IPS-15b (cell line): ENCODE measurements around the gene RICTOR.
"Not testable (repeated sequence)": the region's sequence is repeated elsewhere in the genome, so short reads cannot be mapped to it uniquely, and the experiment has no call there.

Experiments used
- H3K27me3 ChIP-seq: one replicate; pipeline ENCODE4 v1.6.1; 2013; ENCODE audit warnings: low read length; ENCODE audit not compliant: control insufficient read depth, insufficient read depth
- H3K36me3 ChIP-seq: one replicate; pipeline ENCODE4 v1.6.1; 2013; ENCODE audit warnings: low read length; ENCODE audit not compliant: control insufficient read depth, insufficient read depth
- H3K4me1 ChIP-seq: one replicate; pipeline ENCODE4 v1.6.1; 2013; ENCODE audit warnings: mild to moderate bottlenecking, low read length; ENCODE audit not compliant: control insufficient read depth, insufficient read depth
- H3K4me3 ChIP-seq: one replicate; pipeline ENCODE4 v1.5.1; 2013; ENCODE audit warnings: low read depth, low read length
- H3K9ac ChIP-seq: one replicate; pipeline ENCODE4 v1.6.1; 2013; ENCODE audit warnings: low read depth, mild to moderate bottlenecking, low read length
- H3K9me3 ChIP-seq: one replicate; pipeline ENCODE4 v1.6.1; 2013; ENCODE audit warnings: mild to moderate bottlenecking, low read length; ENCODE audit not compliant: control insufficient read depth, insufficient read depth

RICTOR gene

GRCh38 chr5:39053189-39053588, 21.0 kb downstream of the RICTOR start:
- H3K4me3 ChIP-seq, result no peak overlapping the region
- no peaks in the 10 kb centered on the region for H3K27me3 ChIP-seq
- H3K9me3 ChIP-seq, result no peaks in the 10 kb centered on the region
- H3K36me3 ChIP-seq, result no peaks in the 10 kb centered on the region
- H3K9ac ChIP-seq, result no peak overlapping the region
- no peaks in the 10 kb centered on the region for H3K4me1 ChIP-seq

DNA sequence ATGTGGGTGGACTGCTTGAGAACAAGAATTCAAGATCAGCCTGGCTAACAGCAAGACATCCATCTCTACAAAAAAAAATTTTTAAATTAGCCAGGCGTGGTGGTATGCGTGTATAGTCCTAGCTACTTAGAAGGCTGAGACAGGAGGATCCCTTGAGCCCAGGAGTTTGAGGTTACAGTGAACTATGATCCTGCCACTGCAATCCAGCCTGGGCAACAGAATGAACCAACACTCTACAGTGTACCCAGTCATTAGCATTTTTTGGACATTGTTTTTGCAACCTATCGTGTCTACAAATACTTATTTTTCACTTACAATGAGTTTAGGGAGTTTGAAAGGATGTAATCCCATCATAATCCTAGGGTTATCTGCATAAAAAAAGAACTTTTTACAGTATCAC, 22.1 kb downstream of the RICTOR start:
- no peak overlapping the region for H3K9ac ChIP-seq
- H3K27me3 ChIP-seq, result no peaks in the 10 kb centered on the region
- H3K9me3 ChIP-seq, result no peaks in the 10 kb centered on the region
- H3K36me3 ChIP-seq, result no peaks in the 10 kb centered on the region
- no peak overlapping the region for H3K4me3 ChIP-seq
- H3K4me1 ChIP-seq, result no peaks in the 10 kb centered on the region

GRCh38 chr5:39049315-39049714, 24.9 kb downstream of the RICTOR start:
- no peaks in the 10 kb centered on the region for H3K36me3 ChIP-seq
- no peaks in the 10 kb centered on the region for H3K4me1 ChIP-seq
- H3K9ac ChIP-seq, result no peak overlapping the region
- no peak overlapping the region for H3K4me3 ChIP-seq
- no peaks in the 10 kb centered on the region for H3K27me3 ChIP-seq
- H3K9me3 ChIP-seq, result no peaks in the 10 kb centered on the region

GRCh38 chr5:39040875-39041274, 33.3 kb downstream of the RICTOR start:
- Histone ChIP-seq H3K4me1 (no peaks in the 10 kb centered on the region), H3K9ac (no peak overlapping the region), H3K4me3 (no peak overlapping the region), H3K9me3 (no peaks in the 10 kb centered on the region), H3K27me3 (no peaks in the 10 kb centered on the region), H3K36me3 (no peaks in the 10 kb centered on the region)

DNA sequence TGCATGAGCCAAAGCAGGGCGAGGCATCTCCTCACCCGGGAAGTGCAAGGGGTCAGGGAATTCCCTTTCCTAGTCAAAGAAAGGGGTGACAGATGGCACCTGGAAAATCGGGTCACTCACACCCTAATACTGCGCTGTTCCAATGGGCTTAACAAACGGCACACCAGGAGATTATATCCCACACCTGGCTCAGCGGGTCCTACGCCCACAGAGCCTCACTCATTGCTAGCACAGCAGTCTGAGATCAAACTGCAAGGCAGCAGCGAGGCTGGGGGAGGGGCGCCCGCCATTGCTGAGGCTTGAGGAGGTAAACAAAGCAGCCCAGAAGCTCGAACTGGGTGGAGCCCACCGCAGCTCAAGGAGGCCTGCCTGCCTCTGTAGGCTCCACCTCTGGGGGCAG, 39.7 kb downstream of the RICTOR start:
- not testable (repeated sequence) for H3K4me3 ChIP-seq, H3K27me3 ChIP-seq, H3K9me3 ChIP-seq, H3K4me1 ChIP-seq, H3K9ac ChIP-seq, H3K36me3 ChIP-seq

DNA sequence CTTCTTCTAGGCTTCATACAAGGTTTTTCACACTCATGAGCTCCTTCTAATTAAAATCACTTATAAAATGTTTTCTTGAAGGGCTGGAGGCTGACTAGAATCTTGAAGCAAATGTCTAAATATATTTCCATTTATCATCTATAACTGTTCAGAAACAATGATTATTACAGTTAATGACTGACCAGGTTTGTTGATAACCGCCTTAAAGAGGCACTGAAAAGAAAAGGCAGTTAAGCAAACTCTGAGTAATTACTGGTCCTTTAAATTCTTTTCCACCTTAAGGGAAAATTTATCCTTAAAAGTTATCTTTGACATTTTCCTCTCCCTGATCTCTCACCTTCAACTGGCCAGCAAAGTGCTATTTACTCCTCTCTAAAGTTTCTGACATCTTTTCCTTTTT, 43.2 kb downstream of the RICTOR start:
- H3K4me1 ChIP-seq, result no peaks in the 10 kb centered on the region
- H3K9me3 ChIP-seq, result no peaks in the 10 kb centered on the region
- H3K4me3 ChIP-seq, result no peak overlapping the region
- H3K9ac ChIP-seq, result no peak overlapping the region
- no peaks in the 10 kb centered on the region for H3K36me3 ChIP-seq
- no peaks in the 10 kb centered on the region for H3K27me3 ChIP-seq

- Histone ChIP-seq H3K9ac (no peak overlapping the region), H3K36me3 (no peaks in the 10 kb centered on the region)
Observed at GRCh38 chr5:39025456-39025855, 48.7 kb downstream of the RICTOR start.

DNA sequence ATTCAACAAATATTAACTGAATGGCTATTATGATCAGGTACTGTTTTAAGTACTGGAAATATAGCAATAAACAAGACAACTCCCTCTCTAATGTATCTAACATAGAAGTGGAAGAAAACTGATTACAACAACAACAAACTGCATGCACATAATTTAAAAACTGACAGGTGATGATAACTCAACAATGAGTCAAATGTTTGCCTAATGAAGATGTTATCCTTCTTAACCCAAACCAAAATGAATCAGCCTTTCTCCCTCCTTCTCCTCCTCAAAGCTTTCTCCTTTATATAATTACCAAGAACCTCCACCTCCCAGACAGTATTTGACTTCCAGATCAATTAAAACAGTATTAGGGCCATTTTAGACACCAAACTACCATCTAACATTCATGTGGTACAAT, 49.3 kb downstream of the RICTOR start:
- peaks cover 17% of the 10 kb centered on the region for H3K4me1 ChIP-seq
- H3K27me3 ChIP-seq, result no peaks in the 10 kb centered on the region
- no peak overlapping the region for H3K4me3 ChIP-seq
- no peak overlapping the region for H3K9ac ChIP-seq
- H3K9me3 ChIP-seq, result no peaks in the 10 kb centered on the region
- no peaks in the 10 kb centered on the region for H3K36me3 ChIP-seq

More at GRCh38 chr5:39025456-39025855, 48.7 kb downstream of the RICTOR start:
- H3K9me3 ChIP-seq, result no peaks in the 10 kb centered on the region
- H3K4me3 ChIP-seq, result no peak overlapping the region
- H3K4me1 ChIP-seq, result peaks cover 17% of the 10 kb centered on the region
- no peaks in the 10 kb centered on the region for H3K27me3 ChIP-seq

DNA sequence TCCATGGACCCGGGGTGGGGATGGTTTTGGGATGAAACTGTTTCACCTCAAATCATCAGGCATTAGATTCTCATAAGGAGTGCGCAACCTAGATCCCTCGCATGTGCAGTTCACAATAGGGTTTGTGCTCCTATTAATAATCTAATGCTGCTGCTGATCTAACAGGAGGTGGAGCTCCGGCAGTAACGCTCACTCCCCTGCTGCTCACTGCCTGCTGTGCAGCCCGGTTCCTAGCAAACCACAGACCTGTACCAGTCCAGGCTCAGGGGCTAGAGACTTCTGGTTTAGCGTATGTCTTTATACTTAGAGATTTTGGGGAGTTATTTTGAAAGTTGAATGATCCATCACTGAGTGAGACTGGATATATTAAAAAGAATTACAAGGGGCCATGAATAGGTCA, 50.2 kb downstream of the RICTOR start:
- Histone ChIP-seq H3K4me1 (peaks cover 17% of the 10 kb centered on the region), H3K4me3 (no peak overlapping the region), H3K9ac (no peak overlapping the region), H3K9me3 (no peaks in the 10 kb centered on the region), H3K36me3 (no peaks in the 10 kb centered on the region), H3K27me3 (no peaks in the 10 kb centered on the region)

- no peaks in the 10 kb centered on the region for H3K9me3 ChIP-seq
- no peaks in the 10 kb centered on the region for H3K27me3 ChIP-seq
- no peak overlapping the region for H3K9ac ChIP-seq
- no peaks in the 10 kb centered on the region for H3K36me3 ChIP-seq
- H3K4me1 ChIP-seq, result peaks cover 17% of the 10 kb centered on the region
- no peak overlapping the region for H3K4me3 ChIP-seq
Observed at GRCh38 chr5:39023121-39023520, 51.1 kb downstream of the RICTOR start.

DNA sequence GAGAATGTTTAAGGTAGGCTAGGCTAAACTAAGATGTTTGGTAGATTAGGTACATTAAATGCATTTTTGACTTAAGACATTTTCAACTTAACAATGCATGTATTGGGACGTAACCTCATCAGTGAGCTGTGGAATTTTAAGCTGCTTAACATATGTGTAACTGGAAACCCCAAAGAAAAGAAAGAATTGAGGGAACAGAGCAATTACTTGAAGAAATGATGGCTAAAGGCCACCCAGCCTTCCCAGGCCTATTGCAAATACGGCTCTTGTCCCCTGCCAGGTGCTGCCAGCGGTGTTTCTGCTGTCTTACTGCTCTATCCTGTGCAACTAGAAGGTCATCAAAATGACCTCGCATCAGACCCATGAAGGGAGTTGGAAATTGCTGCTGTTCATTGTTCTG, 52.0 kb downstream of the RICTOR start:
- H3K36me3 ChIP-seq, result no peaks in the 10 kb centered on the region
- H3K27me3 ChIP-seq, result no peaks in the 10 kb centered on the region
- H3K9me3 ChIP-seq, result no peaks in the 10 kb centered on the region
- H3K9ac ChIP-seq, result no peak overlapping the region
- no peak overlapping the region for H3K4me3 ChIP-seq
- H3K4me1 ChIP-seq, result peaks cover 17% of the 10 kb centered on the region

DNA sequence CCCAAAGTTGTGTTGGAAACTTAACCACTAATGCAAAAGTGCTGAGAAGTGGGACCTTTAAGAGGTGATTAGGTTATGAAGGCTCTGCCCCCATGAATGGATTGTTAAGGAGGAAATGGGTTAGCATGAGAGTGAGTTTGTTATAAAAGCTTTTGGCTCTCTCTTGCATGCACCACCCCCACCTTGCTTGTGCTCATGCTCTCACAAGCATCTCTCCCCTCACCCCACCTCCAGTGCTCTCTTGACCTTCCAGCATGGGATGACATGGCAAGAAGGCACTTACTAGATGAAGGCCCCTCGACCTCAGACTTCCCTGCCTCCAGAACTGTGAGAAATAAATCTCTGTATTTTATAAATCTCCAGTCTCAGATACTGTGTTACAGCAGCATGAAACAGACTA, 52.8 kb downstream of the RICTOR start:
- Histone ChIP-seq H3K9ac (no peak overlapping the region), H3K36me3 (no peaks in the 10 kb centered on the region), H3K4me3 (no peak overlapping the region), H3K4me1 (peaks cover 17% of the 10 kb centered on the region), H3K9me3 (no peaks in the 10 kb centered on the region), H3K27me3 (no peaks in the 10 kb centered on the region)

DNA sequence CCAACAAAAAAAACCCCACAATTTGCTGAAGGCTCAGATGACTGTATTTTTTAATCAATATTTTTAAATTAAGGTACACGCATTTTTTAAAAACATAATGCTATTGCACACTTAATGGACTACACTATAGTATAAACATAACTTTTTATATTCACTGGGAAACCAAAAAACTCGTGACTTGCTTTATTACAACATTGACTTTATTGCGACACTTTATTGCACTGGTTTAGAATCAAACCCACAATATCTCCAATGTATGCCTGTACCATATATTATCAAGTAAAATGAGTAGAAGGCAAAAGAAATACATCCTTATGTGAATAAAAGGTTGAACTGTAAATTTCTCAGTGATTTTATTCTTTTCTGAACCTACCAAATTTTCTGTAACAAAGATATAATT, 53.7 kb downstream of the RICTOR start:
- peaks cover 17% of the 10 kb centered on the region for H3K4me1 ChIP-seq
- H3K36me3 ChIP-seq, result no peaks in the 10 kb centered on the region
- H3K9me3 ChIP-seq, result no peaks in the 10 kb centered on the region
- H3K4me3 ChIP-seq, result no peak overlapping the region
- H3K9ac ChIP-seq, result no peak overlapping the region
- no peaks in the 10 kb centered on the region for H3K27me3 ChIP-seq
